Effector memory CD8-positive, alpha-beta T cell (primary cell): Measurements from ENCODE around the gene ADAM15.

ENCODE experiments used
- ATAC-seq: fragments of 150-1000 bp; cut with Tn5 transposase; replicated peaks from 2 replicates; pipeline ENCODE4 v1.10.0; 2021; ENCODE audit warnings: mild to moderate bottlenecking, moderate library complexity
- DNase-seq, 3 experiments: peaks; one replicate each; pipeline ENCODE4 v3.0.0; 2021
- H3K27ac Mint-ChIP-seq, 2 donors: one replicate each; pipeline ENCODE4 v1.8.0; 2022; ENCODE audit warnings: mild to moderate bottlenecking in 2 of 2, mixed read lengths in 2 of 2, moderate library complexity in 2 of 2
- H3K27me3 Mint-ChIP-seq, 2 donors: one replicate each; pipeline ENCODE4 v1.8.0; 2022; ENCODE audit warnings: mixed read lengths in 2 of 2
- H3K36me3 Mint-ChIP-seq: one replicate; pipeline ENCODE4 v1.8.0; 2022; ENCODE audit warnings: mild to moderate bottlenecking, moderate library complexity, mixed read lengths; ENCODE audit not compliant: insufficient read depth
- H3K4me1 Mint-ChIP-seq, 2 donors: one replicate each; pipeline ENCODE4 v1.8.0; 2022; ENCODE audit warnings: low read depth in 2 of 2, mixed read lengths in 2 of 2
- H3K4me3 Mint-ChIP-seq, 2 donors: one replicate each; pipeline ENCODE4 v1.8.0; 2022; ENCODE audit warnings: mild to moderate bottlenecking in 2 of 2, mixed read lengths in 2 of 2, moderate library complexity in 2 of 2
- H3K9me3 Mint-ChIP-seq, 2 donors: one replicate each; pipeline ENCODE4 v1.8.0; 2022; ENCODE audit warnings: mixed read lengths in 2 of 2

The ADAM15 gene

GRCh38 chr1:155091071-155092051 is 40.2 kb downstream of the ADAM15 start:
- Mint-ChIP-seq H3K4me1 (peaks cover 1 to 3% of the 10 kb centered on the region in 2 donors), H3K27ac (no peak overlapping the region), H3K36me3 (peaks cover 6% of the 10 kb centered on the region), H3K27me3 (peaks cover 13 to 25% of the 10 kb centered on the region in 2 donors), H3K9me3 (no peaks in the 10 kb centered on the region), H3K4me3 (no peak overlapping the region)
- ATAC-seq (peak; percentile 80), DNase-seq (peak; percentile 76 to 80 (median 77))

DNA sequence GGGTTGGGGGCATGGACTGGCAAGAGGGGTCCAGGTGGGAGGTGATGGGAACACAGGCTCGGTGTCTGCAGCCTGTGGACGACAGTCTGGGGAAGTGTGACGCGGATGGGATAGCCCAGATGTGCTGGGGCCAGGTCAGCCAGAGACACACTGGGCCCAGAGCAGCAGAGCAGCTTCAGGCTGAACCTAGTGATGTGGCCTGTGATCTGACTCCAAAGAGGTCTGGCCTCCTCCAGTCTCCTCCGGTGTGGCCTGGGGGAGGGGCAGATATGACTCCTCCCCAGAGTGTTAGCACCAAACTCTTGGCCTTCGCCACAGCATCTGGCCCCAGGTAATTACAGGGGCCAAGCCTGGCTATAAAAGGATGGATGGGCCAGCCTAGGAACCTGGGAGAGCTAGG is 41.0 kb downstream of the ADAM15 start:
- Mint-ChIP-seq H3K4me3 (no peak overlapping the region), H3K9me3 (no peaks in the 10 kb centered on the region), H3K36me3 (peaks cover 4% of the 10 kb centered on the region), H3K27me3 (peaks cover 13 to 31% of the 10 kb centered on the region in 2 donors), H3K4me1 (peaks cover 0 to 3% of the 10 kb centered on the region in 2 donors), H3K27ac (no peak overlapping the region)
- DNase-seq (no peak), ATAC-seq (no peak)

DNA sequence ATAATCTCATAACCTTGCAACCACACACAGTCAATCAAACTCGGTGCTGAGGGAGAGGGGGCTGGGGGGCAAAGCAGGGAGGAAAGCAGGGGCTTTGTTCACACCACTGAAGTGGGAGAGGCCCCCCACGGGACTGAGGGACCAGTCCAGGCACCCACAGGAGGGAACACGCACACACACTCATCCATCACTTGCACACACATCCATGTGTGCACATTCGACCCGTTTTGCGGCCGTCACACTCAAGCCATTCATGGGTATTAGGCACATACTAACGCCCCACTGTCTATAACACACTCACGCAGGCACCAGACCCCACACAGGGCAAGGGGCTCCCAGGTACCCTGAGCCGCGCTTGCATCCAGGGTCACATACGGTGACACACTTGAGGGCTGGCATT is 41.5 kb downstream of the ADAM15 start:
- DNase-seq (no peak), ATAC-seq (no peak)
- peaks cover 0 to 3% of the 10 kb centered on the region in 2 donors for H3K4me1 Mint-ChIP-seq
- H3K36me3 Mint-ChIP-seq, result peaks cover 4% of the 10 kb centered on the region
- H3K27ac Mint-ChIP-seq, result no peak overlapping the region
- peaks cover 13 to 31% of the 10 kb centered on the region in 2 donors for H3K27me3 Mint-ChIP-seq
- H3K4me3 Mint-ChIP-seq, result no peak overlapping the region
- no peaks in the 10 kb centered on the region for H3K9me3 Mint-ChIP-seq

DNA sequence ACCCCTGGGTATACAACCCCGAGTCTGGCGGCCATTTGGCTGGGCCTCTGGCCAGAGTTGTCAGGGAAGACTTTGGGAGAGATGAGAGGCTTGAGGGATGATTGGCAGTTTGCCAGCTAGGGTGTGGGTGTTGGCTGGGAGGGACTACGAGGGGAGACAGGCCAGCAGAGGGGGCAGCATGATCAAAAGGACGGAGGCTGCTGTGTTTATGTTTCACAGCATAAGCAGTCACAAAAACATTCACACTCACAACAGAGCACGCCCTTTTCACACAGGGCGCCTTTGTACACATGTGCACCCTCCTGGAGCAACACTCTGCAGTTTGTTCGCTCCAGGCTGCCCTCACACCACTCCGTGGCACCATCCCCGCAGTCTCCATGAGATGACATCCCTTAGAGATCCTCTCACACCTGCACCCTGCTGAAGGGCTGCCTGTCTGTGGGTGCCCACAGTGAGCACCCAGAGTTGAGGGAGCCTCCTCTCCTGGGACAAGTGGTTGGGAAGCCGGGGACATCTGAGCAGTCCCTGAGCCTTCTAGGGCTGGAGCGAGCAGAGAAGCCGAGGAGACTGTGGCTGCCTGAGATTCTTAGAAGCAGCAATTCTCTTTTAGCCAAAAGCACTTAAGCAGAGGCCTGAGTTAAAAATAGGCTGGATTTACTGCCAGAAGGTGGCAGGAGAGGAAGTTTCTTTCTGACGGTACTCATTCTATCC is 43.0 kb downstream of the ADAM15 start:
- peaks cover 4% of the 10 kb centered on the region for H3K36me3 Mint-ChIP-seq
- no peak overlapping the region for H3K4me3 Mint-ChIP-seq
- no peak overlapping the region for H3K27ac Mint-ChIP-seq
- peak; percentile 31 for ATAC-seq
- H3K9me3 Mint-ChIP-seq, result no peaks in the 10 kb centered on the region
- H3K4me1 Mint-ChIP-seq, result peaks cover 0 to 3% of the 10 kb centered on the region in 2 donors
- no peak for DNase-seq
- H3K27me3 Mint-ChIP-seq, result peaks cover 13 to 31% of the 10 kb centered on the region in 2 donors

- Mint-ChIP-seq H3K27me3 (peaks cover 13 to 31% of the 10 kb centered on the region in 2 donors), H3K4me1 (peaks cover 0 to 3% of the 10 kb centered on the region in 2 donors), H3K36me3 (peaks cover 4% of the 10 kb centered on the region), H3K4me3 (no peak overlapping the region), H3K9me3 (no peaks in the 10 kb centered on the region), H3K27ac (no peak overlapping the region)
- DNase-seq, result no peak
- no peak for ATAC-seq
Measured at GRCh38 chr1:155094622-155094948, 43.5 kb downstream of the ADAM15 start.

DNA sequence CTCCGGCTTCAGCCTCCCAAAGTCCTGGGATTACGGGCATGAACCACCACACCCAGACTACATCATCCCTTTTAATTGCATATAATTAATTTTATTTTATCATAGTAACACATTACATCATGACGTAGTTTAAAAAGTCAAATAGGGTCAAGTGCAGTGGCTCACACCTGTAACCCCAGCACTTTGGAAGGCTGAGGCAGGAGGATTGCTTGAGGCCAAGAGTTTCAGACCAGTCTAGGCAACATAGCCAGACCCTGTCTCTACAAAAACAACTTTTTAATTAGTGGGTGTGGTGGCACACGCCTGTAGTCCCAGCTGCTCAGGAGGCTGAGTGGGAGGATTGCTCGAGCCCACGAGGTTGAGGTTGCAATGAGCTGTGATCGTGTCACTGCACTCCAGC is 48.2 kb downstream of the ADAM15 start:
- Mint-ChIP-seq H3K36me3 (no peaks in the 10 kb centered on the region), H3K4me1 (no peaks in the 10 kb centered on the region), H3K4me3 (no peak overlapping the region), H3K27ac (no peak overlapping the region), H3K27me3 (peaks cover 13 to 25% of the 10 kb centered on the region in 2 donors), H3K9me3 (no peaks in the 10 kb centered on the region)
- no peak for ATAC-seq
- no peak for DNase-seq

- Mint-ChIP-seq H3K27me3 (peaks cover 9 to 10% of the 10 kb centered on the region in 2 donors), H3K4me3 (no peak overlapping the region), H3K27ac (no peak overlapping the region), H3K9me3 (no peaks in the 10 kb centered on the region), H3K36me3 (peaks cover 3% of the 10 kb centered on the region), H3K4me1 (no peaks in the 10 kb centered on the region)
- ATAC-seq (no peak), DNase-seq (no peak)
Measured at GRCh38 chr1:155103325-155103724, 52.2 kb downstream of the ADAM15 start.

GRCh38 chr1:155104605-155105534 is 53.8 kb downstream of the ADAM15 start:
- Mint-ChIP-seq H3K9me3 (no peaks in the 10 kb centered on the region), H3K4me1 (no peaks in the 10 kb centered on the region), H3K36me3 (peaks cover 3% of the 10 kb centered on the region), H3K4me3 (no peak overlapping the region), H3K27me3 (peaks cover 10 to 13% of the 10 kb centered on the region in 2 donors), H3K27ac (no peak overlapping the region)
- ATAC-seq (no peak), DNase-seq (no peak)

DNA sequence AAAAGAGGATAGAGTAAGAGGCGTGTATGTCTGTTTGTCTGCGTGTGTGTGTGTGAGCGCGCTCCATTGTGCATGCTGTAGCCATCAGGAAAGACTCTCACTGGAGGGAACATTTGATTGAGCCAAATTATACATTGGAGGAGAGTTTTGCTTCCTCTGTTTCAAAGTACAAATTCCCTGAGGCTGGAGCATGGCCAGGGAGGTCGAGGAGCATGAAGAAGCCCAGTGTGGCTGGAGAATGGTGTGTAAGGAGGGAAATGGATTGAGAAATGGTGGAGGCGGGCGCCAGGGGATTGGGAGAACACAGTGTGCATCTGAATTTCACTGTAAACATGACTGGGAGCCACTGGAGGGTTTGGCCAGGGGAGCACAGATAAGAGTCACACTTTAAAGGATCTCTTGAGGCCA is 54.5 kb downstream of the ADAM15 start:
- H3K9me3 Mint-ChIP-seq, result no peaks in the 10 kb centered on the region
- ATAC-seq, result no peak
- no peak overlapping the region for H3K4me3 Mint-ChIP-seq
- no peak for DNase-seq
- H3K27me3 Mint-ChIP-seq, result peaks cover 10 to 13% of the 10 kb centered on the region in 2 donors
- H3K27ac Mint-ChIP-seq, result peak overlapping the region in 1 of 2 donors; percentile 6
- no peaks in the 10 kb centered on the region for H3K4me1 Mint-ChIP-seq
- peaks cover 3% of the 10 kb centered on the region for H3K36me3 Mint-ChIP-seq

DNA sequence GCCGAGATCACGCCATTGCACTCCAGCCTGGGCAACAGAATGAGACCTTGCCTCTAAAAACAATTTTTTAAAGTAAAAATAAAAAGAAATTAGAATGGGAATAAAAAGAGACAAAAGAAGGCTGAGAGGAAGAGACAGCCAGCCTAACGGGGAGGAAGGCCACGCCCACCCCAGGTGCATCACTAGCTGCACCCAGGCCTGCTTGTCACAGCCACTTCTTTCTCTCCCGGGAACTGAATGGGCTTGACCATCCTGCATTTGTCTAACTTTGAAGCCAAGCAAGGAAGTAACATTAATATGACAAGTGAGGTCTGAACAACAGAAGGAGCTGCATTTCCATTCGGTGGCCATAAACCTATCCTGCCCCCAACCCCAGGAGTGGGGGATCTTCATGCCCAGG is 55.7 kb downstream of the ADAM15 start:
- H3K27ac Mint-ChIP-seq, result no peak overlapping the region
- no peaks in the 10 kb centered on the region for H3K9me3 Mint-ChIP-seq
- peaks cover 13 to 18% of the 10 kb centered on the region in 2 donors for H3K27me3 Mint-ChIP-seq
- ATAC-seq (no peak), DNase-seq (no peak)
- peaks cover 3% of the 10 kb centered on the region for H3K36me3 Mint-ChIP-seq
- no peak overlapping the region for H3K4me3 Mint-ChIP-seq
- no peaks in the 10 kb centered on the region for H3K4me1 Mint-ChIP-seq

DNA sequence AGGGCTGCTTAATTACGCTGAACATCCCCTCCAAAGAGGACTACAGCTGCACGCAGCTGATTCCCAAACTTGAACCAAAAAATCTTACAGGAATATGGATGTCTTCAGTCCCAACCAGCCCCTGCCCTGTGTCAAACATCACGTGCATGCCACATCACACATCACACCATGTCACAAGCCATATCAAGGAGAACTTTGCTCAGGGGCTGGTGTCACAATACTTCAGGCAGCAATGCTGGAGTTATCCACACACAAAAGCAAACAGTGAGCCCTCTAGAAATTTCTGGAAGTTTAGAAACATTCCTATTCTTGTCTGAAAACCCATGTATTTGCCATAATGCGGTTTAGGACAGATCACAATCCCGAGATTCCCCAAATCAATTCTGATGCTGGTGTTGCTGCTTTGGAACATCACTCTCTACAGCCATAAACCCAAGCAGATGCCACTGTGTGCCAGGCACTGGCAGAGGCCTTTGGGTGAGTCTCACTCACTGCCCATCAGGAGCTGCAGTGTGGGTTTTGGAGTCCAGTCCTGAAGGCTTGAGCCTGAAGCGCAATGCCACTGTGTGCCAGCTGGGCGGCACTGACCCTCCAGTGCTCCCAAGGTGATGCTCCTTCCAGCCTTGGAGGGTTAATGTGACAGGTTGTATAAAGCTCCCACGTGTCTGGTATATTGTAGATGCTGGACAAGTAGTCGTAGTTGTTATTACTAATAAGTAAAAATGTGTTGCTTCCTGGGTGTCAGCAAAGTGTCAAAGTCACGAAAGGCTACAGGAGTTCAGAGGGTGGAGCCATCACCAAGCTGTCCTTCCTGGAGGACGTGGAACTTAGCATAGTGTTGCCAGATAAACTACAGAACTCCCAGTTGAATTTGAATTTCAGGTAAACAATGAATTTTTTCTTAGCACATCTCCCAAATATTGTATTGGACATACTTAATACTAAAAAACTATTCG is 56.5 kb downstream of the ADAM15 start:
- DNase-seq, result no peak
- Mint-ChIP-seq H3K9me3 (no peaks in the 10 kb centered on the region), H3K27me3 (peaks cover 13 to 22% of the 10 kb centered on the region in 2 donors), H3K4me3 (no peak overlapping the region), H3K36me3 (peaks cover 3% of the 10 kb centered on the region), H3K4me1 (no peaks in the 10 kb centered on the region), H3K27ac (no peak overlapping the region)
- no peak for ATAC-seq

DNA sequence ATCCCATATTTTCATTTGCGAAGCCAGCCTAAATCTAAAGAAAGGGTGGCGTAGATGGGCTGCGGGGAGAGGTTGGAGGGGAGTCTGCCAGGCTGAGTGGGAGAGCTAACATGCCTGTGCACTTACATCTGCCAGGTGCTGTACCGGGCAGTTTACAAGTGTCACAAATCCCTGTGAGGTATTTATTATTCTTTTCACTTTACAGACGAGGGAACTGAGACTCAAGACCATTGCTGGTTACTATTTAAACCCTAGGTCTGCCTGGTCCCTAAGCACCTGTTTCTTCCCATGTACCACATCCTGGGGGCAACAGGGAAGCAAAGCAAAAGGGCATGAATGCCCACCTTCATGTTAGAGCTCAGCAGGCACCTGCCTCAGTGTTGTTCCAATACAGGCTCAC is 57.2 kb downstream of the ADAM15 start:
- no peak for ATAC-seq
- no peak overlapping the region for H3K27ac Mint-ChIP-seq
- H3K27me3 Mint-ChIP-seq, result peaks cover 13 to 22% of the 10 kb centered on the region in 2 donors
- no peak for DNase-seq
- peaks cover 3% of the 10 kb centered on the region for H3K36me3 Mint-ChIP-seq
- H3K9me3 Mint-ChIP-seq, result no peaks in the 10 kb centered on the region
- H3K4me1 Mint-ChIP-seq, result no peaks in the 10 kb centered on the region
- no peak overlapping the region for H3K4me3 Mint-ChIP-seq
